ENCODE data around the gene PCNX1. TPM values are rescaled to one million over a fixed set of nuclear protein-coding genes. Genes with fewer than 3 reads are reported as not detected.
"Not testable (repeated sequence)": the region's sequence is repeated elsewhere in the genome, so short reads cannot be mapped to it uniquely, and the experiment has no call there.

Gene PCNX1
- total RNA-seq, 1 donor from 2014 or later, result 68.8 TPM

- H3K27ac Mint-ChIP-seq (ENCODE audit: unreplicated experiment), result no peak overlapping the region
- H3K36me3 Mint-ChIP-seq (ENCODE audit: low read depth, unreplicated experiment), result no peaks in the 10 kb centered on the region
- DNase-seq (ENCODE audit: low spot score), result no peak
- TF ChIP-seq CTCF (IDR thresholded peaks at IDR 0.05; ENCODE audit: unreplicated experiment), result no peak
- H3K27me3 Mint-ChIP-seq (ENCODE audit: unreplicated experiment), result peaks cover 2% of the 10 kb centered on the region
- no peaks in the 10 kb centered on the region for H3K4me1 Mint-ChIP-seq (ENCODE audit: unreplicated experiment)
- H3K4me3 Mint-ChIP-seq (ENCODE audit: unreplicated experiment), result no peak overlapping the region
- H3K9me3 Mint-ChIP-seq (ENCODE audit: unreplicated experiment), result no peaks in the 10 kb centered on the region
These were observed 235.2 kb downstream of the PCNX1 start for GRCh38 chr14:71142375-71143038.

DNA sequence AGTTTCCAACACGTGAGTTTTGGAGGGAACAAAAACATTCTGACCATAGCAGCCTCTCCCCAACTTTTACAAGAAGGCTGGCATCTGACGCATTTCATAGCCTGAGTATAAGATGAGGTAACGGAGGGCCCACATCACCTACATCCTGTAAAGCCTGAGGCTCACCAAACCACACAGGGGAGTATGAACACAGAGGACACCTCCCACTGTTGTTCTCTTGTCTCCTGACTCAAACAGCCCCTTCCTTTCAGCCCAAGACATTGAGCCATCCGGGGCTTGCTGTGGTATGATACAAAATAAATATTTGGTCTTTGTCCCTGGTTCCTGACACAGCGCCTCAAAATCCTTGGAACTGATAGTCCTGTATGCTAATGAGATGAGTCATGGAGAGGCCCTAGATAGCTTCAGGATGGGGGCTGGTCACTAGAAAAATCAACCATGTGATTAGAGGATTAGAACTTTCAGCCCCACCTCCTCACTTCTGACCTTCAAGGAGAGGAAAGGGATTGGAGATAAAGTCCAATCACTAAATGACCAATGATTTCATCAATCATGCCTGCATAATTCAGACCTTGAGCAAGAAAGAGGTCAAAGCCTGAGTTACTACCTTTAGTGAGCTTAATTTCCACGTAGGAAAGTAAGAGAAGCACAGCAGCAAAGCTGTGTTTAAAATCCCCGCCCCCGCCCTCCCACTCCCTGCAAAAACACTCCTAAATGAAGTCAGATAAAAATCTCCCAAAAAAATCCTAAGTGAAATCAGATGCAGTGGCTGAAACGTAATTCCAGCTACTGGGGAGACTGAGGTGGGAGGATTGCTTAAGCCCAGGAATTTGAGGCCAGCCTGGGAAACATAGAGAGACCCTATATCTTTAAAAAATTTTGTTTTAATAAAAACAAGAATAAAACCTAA, 236.4 kb downstream of the PCNX1 start:
- Mint-ChIP-seq H3K36me3 (ENCODE audit: low read depth, unreplicated experiment) (peaks cover 6% of the 10 kb centered on the region), H3K27me3 (ENCODE audit: unreplicated experiment) (no peaks in the 10 kb centered on the region), H3K27ac (ENCODE audit: unreplicated experiment) (no peak overlapping the region), H3K4me1 (ENCODE audit: unreplicated experiment) (no peaks in the 10 kb centered on the region), H3K4me3 (ENCODE audit: unreplicated experiment) (no peak overlapping the region), H3K9me3 (ENCODE audit: unreplicated experiment) (peaks cover 6% of the 10 kb centered on the region)
- no peak for TF ChIP-seq CTCF (IDR thresholded peaks at IDR 0.05; ENCODE audit: unreplicated experiment)
- no peak for DNase-seq (ENCODE audit: low spot score)

GRCh38 chr14:71147335-71147734, 240.1 kb downstream of the PCNX1 start:
- H3K27ac Mint-ChIP-seq (ENCODE audit: unreplicated experiment); H3K4me1 Mint-ChIP-seq (ENCODE audit: unreplicated experiment); DNase-seq (ENCODE audit: low spot score); H3K4me3 Mint-ChIP-seq (ENCODE audit: unreplicated experiment); H3K27me3 Mint-ChIP-seq (ENCODE audit: unreplicated experiment): not testable (repeated sequence)
- peaks cover 15% of the 10 kb centered on the region for H3K9me3 Mint-ChIP-seq (ENCODE audit: unreplicated experiment)
- peaks cover 26% of the 10 kb centered on the region for H3K36me3 Mint-ChIP-seq (ENCODE audit: low read depth, unreplicated experiment)

GRCh38 chr14:71148627-71149026, 241.4 kb downstream of the PCNX1 start:
- Mint-ChIP-seq H3K27me3 (ENCODE audit: unreplicated experiment) (peaks cover 7% of the 10 kb centered on the region), H3K4me1 (ENCODE audit: unreplicated experiment) (no peaks in the 10 kb centered on the region), H3K9me3 (ENCODE audit: unreplicated experiment) (peaks cover 15% of the 10 kb centered on the region), H3K27ac (ENCODE audit: unreplicated experiment) (no peak overlapping the region), H3K36me3 (ENCODE audit: low read depth, unreplicated experiment) (peaks cover 26% of the 10 kb centered on the region), H3K4me3 (ENCODE audit: unreplicated experiment) (no peak overlapping the region)
- no peak for TF ChIP-seq CTCF (IDR thresholded peaks at IDR 0.05; ENCODE audit: unreplicated experiment)
- DNase-seq (ENCODE audit: low spot score), result no peak

DNA sequence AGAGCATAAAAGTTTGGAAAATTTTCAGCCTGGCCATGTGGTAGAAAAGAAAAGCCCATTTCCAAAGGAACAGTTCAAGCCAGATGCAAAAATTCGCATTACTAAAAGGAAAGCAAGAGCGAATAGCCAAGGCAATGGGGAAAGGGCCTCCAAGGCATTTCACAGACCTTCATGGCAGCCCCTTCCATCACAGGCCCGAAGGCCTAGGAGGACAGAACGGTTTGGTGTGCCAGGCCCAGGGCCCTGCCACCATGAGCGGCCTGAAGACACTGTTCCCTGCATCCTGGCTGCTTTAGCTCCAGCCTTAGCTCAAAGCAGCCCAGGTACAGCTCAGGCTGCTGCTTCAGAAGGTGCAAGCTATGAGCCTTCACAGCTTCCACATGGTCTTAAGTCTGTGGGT, 243.5 kb downstream of the PCNX1 start:
- peaks cover 15% of the 10 kb centered on the region for H3K9me3 Mint-ChIP-seq (ENCODE audit: unreplicated experiment)
- no peak for TF ChIP-seq CTCF (IDR thresholded peaks at IDR 0.05; ENCODE audit: unreplicated experiment)
- H3K27ac Mint-ChIP-seq (ENCODE audit: unreplicated experiment), result no peak overlapping the region
- no peaks in the 10 kb centered on the region for H3K4me1 Mint-ChIP-seq (ENCODE audit: unreplicated experiment)
- peak overlapping the region; percentile 7 for H3K4me3 Mint-ChIP-seq (ENCODE audit: unreplicated experiment)
- H3K36me3 Mint-ChIP-seq (ENCODE audit: low read depth, unreplicated experiment), result peaks cover 26% of the 10 kb centered on the region
- DNase-seq (ENCODE audit: low spot score), result no peak
- H3K27me3 Mint-ChIP-seq (ENCODE audit: unreplicated experiment), result peaks cover 7% of the 10 kb centered on the region
